ENCODE results near the gene CREB3L2. TPM values are rescaled to one million over a fixed set of nuclear protein-coding genes. Genes with fewer than 3 reads are reported as not detected.

The CREB3L2 gene
- total and polyA plus RNA-seq, 2 of the 8 experiments (the other 6 are each of a cell fraction or from before 2014, with no cell fraction given) = 14.4 to 48.3 TPM

DNA sequence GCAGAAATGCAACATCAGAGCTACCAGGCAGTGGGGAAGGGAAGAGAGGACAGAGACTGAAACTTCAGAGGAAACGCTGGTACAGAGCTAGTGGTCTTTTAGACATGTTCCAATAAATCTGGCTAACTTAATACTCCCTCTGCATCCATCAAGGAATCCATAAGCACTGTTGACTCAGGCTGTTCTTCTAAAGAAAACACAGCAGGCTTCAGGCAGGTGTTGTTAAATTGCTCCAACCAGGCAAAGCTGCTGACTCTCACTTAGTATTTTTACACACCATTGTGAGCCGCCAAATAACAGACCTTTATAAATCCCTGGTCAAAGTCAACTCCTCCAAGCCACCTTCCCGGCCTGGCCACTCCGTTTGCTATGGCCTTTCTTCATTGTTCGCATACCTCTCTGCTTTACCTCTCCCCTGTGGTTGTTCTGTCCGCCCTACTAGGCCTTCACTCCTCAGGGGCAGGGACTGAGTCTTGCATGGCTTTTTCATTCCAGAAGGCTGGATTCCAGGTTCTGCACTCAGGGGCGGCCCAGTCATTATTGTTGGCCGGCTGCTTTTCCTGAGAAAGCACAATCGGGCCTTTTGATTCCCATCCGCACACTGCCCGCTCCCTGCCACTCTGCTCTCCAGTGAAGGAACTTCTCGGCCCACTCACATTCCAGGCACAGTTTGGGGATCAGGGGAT lies 18.4 kb downstream of the CREB3L2 start:
- Histone ChIP-seq H3K14ac (ENCODE audit: insufficient read length) (no peak overlapping the region), H4K20me1 (replicated peaks in 1 of 2; ENCODE audit: control insufficient read depth in 1 of 2, insufficient read depth in 2 of 2, low read length in 2 of 2) (peaks cover 0 to 2% of the 10 kb centered on the region in 2 experiments), H2BK12ac (ENCODE audit: low read depth, low read length) (no peak overlapping the region), H2BK5ac (ENCODE audit: low read depth, low read length) (no peak overlapping the region), H3K4me1 (replicated peaks in 1 of 4; ENCODE audit: control insufficient read depth in 3 of 4, insufficient read depth in 4 of 4, low read length in 3 of 4) (peaks cover 0 to 3% (median 1%) of the 10 kb centered on the region in 4 experiments; a peak in 3 of 7 replicates), H3K23ac (ENCODE audit: insufficient read length) (no peak overlapping the region), H2BK120ac (replicated peaks; ENCODE audit: low read depth, low read length) (no peak overlapping the region), H3K56ac (replicated peaks; ENCODE audit: insufficient read length, low read depth, low read length) (no peak overlapping the region), H3K36me3 (ENCODE audit: control insufficient read depth in 2 of 4, insufficient read depth in 4 of 4, low read length in 3 of 4) (peaks cover 0 to 4% (median 1%) of the 10 kb centered on the region in 4 experiments; a peak in 2 of 8 replicates), H3K79me1 (ENCODE audit: low read depth, low read length) (peaks cover 11% of the 10 kb centered on the region), H3K18ac (ENCODE audit: extremely low read depth, low read length) (0 out of 2 replicates have a peak overlapping the region, but pooled peaks have one; percentile 13), H3K9ac (replicated peaks in 1 of 4; ENCODE audit: extremely low read depth in 1 of 4, low read depth in 3 of 4, low read length in 3 of 4) (no peak overlapping the region; a peak in 1 of 7 replicates), H2BK20ac (ENCODE audit: low read length) (no peak overlapping the region), H2AFZ (ENCODE audit: low read length) (no peak overlapping the region), H2BK15ac (ENCODE audit: low read length) (no peak overlapping the region), H3K9me3 (ENCODE audit: insufficient read depth in 2 of 2, low read depth in 1 of 2, low read length in 1 of 2) (peaks cover 2 to 6% of the 10 kb centered on the region in 2 experiments; a peak in 1 of 4 replicates), H3K4me2 (ENCODE audit: insufficient read depth in 1 of 2, low read depth in 2 of 2, low read length in 2 of 2) (no peak overlapping the region), H2AK5ac (ENCODE audit: low read depth, low read length) (no peak overlapping the region), H3K27me3 (replicated peaks in 1 of 4; ENCODE audit: control insufficient read depth in 3 of 4, extremely low read depth in 1 of 4, insufficient read depth in 3 of 4, low read length in 3 of 4) (no peaks in the 10 kb centered on the region), H3K23me2 (ENCODE audit: low read depth, low read length) (no peaks in the 10 kb centered on the region), H3K4me3 (ENCODE audit: extremely low read depth in 1 of 4, insufficient read depth in 2 of 4, low read depth in 3 of 4, low read length in 4 of 4) (no peak overlapping the region), H3K4ac (replicated peaks; ENCODE audit: insufficient read length, low read depth, low read length) (no peak overlapping the region), H4K91ac (replicated peaks; ENCODE audit: insufficient read length, low read length) (no peak overlapping the region), H4K5ac (ENCODE audit: insufficient read length, low read depth, low read length) (no peak overlapping the region), H3K79me2 (ENCODE audit: control insufficient read depth in 1 of 2, insufficient read depth in 2 of 2, low read length in 2 of 2) (peaks cover 19 to 83% of the 10 kb centered on the region in 2 experiments), H4K8ac (ENCODE audit: extremely low read depth, insufficient read depth, low read length) (no peak overlapping the region), H3K27ac (ENCODE audit: low read depth, low read length) (no peak overlapping the region)
- DNase-seq (ENCODE audit: low read depth in 1 of 2, low spot score in 2 of 2) (no peak), FAIRE-seq (no peak)
- CTCF ChIA-PET (ENCODE audit: partially characterized antibody) = interaction anchor here (0.8 to 1.2 kb wide), 3 partner anchors 14 to 756 kb away, joined by 3 to 4 read pairs (median 4); no protein-coding TSS in a partner anchor
- POLR2A ChIA-PET (ENCODE audit: partially characterized antibody) = no interaction called here
- 92% methylated on average over 12 of the region's 12 CpGs; no CpG with 5 or more reads in 1 of the 2 experiments for WGBS, 2 experiments (ENCODE audit: extremely low coverage in 1 of 2, insufficient coverage in 1 of 2, insufficient read length in 1 of 2, insufficient replicate concordance in 2 of 2, low coverage in 1 of 2, low lambda C conversion rate in 2 of 2, missing lambda C conversion rate in 1 of 2)
- TF ChIP-seq, protein P1, sequence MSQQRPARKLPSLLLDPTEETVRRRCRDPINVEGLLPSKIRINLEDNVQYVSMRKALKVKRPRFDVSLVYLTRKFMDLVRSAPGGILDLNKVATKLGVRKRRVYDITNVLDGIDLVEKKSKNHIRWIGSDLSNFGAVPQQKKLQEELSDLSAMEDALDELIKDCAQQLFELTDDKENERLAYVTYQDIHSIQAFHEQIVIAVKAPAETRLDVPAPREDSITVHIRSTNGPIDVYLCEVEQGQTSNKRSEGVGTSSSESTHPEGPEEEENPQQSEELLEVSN (IDR thresholded peaks at IDR 0.05) = no peak
- TF ChIP-seq SIX5 (IDR thresholded peaks at IDR 0.05; ENCODE audit: low read depth, low read length) (no peak), TAF1 (IDR thresholded peaks at IDR 0.05; ENCODE audit: low read depth, low read length) (no peak), CHD1 (IDR thresholded peaks at IDR 0.05; ENCODE audit: low read depth, low read length) (no peak), NANOG (IDR thresholded peaks at IDR 0.05; ENCODE audit: insufficient read depth, low read depth, low read length, poor library complexity, severe bottlenecking) (no peak), KDM4A (IDR thresholded peaks at IDR 0.05; ENCODE audit: low read depth, low read length, severe bottlenecking) (no peak), BACH1 (IDR thresholded peaks at IDR 0.05; ENCODE audit: low read length) (no peak)
- TF ChIP-seq, protein P2, sequence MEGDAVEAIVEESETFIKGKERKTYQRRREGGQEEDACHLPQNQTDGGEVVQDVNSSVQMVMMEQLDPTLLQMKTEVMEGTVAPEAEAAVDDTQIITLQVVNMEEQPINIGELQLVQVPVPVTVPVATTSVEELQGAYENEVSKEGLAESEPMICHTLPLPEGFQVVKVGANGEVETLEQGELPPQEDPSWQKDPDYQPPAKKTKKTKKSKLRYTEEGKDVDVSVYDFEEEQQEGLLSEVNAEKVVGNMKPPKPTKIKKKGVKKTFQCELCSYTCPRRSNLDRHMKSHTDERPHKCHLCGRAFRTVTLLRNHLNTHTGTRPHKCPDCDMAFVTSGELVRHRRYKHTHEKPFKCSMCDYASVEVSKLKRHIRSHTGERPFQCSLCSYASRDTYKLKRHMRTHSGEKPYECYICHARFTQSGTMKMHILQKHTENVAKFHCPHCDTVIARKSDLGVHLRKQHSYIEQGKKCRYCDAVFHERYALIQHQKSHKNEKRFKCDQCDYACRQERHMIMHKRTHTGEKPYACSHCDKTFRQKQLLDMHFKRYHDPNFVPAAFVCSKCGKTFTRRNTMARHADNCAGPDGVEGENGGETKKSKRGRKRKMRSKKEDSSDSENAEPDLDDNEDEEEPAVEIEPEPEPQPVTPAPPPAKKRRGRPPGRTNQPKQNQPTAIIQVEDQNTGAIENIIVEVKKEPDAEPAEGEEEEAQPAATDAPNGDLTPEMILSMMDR (IDR thresholded peaks at IDR 0.05; ENCODE audit: control extremely low read depth in 1 of 3, insufficient read depth in 1 of 3, low read depth in 1 of 3, low read length in 3 of 3) = no peak
